Mesenchymal stem cell (in vitro differentiated cells and primary cell): ENCODE measurements around the gene DPAGT1.
"Not testable (repeated sequence)": the region's sequence is repeated elsewhere in the genome, so short reads cannot be mapped to it uniquely, and the experiment has no call there.

Experiments
- DNase-seq: peaks from one replicate; pipeline ENCODE4 v3.0.0-alpha.2; 2013
- H2AFZ ChIP-seq: one replicate; pipeline ENCODE4 v1.6.1; 2013; ENCODE audit warnings: low read depth, mild to moderate bottlenecking, control low read depth, inconsistent platforms, low read length, moderate library complexity
- H2AK5ac ChIP-seq: 2 replicates; pipeline ENCODE4 v1.6.1; 2013; ENCODE audit warnings: low read length, moderate library complexity, mild to moderate bottlenecking, inconsistent platforms; ENCODE audit not compliant: severe bottlenecking
- H2BK120ac ChIP-seq: one replicate; pipeline ENCODE4 v1.6.1; 2013; ENCODE audit warnings: low read depth, mild to moderate bottlenecking, inconsistent platforms, low read length, moderate library complexity
- H2BK12ac ChIP-seq, 2 experiments: one replicate each; pipeline ENCODE4 v1.6.1; 2013; ENCODE audit warnings: inconsistent platforms in 2 of 2, low read length in 2 of 2, mild to moderate bottlenecking in 2 of 2, moderate library complexity in 2 of 2, control low read depth in 1 of 2
- H2BK15ac ChIP-seq: one replicate; pipeline ENCODE4 v1.6.1; 2013; ENCODE audit warnings: mild to moderate bottlenecking, low read depth, inconsistent platforms; ENCODE audit not compliant: poor library complexity, severe bottlenecking
- H2BK5ac ChIP-seq: 2 replicates; pipeline ENCODE4 v1.6.1; 2013; ENCODE audit warnings: low read depth, mild to moderate bottlenecking, low read length, control low read depth, inconsistent platforms; ENCODE audit not compliant: poor library complexity, severe bottlenecking
- H3K14ac ChIP-seq, 2 experiments: one replicate each; pipeline ENCODE4 v1.6.1; 2013; ENCODE audit warnings: inconsistent platforms in 2 of 2, low read length in 2 of 2, control low read depth in 1 of 2, mild to moderate bottlenecking in 1 of 2, moderate library complexity in 1 of 2
- H3K18ac ChIP-seq, 2 experiments: one replicate each; pipeline ENCODE4 v1.6.1; 2013; ENCODE audit warnings: inconsistent platforms in 2 of 2, low read length in 2 of 2, control low read depth in 1 of 2, low read depth in 1 of 2, mild to moderate bottlenecking in 1 of 2
- H3K23ac ChIP-seq, 2 experiments: one replicate each; pipeline ENCODE4 v1.6.1; 2013; ENCODE audit warnings: inconsistent platforms in 2 of 2, low read length in 2 of 2, mild to moderate bottlenecking in 2 of 2, moderate library complexity in 2 of 2, control low read depth in 1 of 2
- H3K27ac ChIP-seq: 2 replicates; pipeline ENCODE4 v1.5.1; 2013; ENCODE audit warnings: mild to moderate bottlenecking, moderate library complexity, low read length, control low read depth, inconsistent platforms; ENCODE audit not compliant: poor library complexity, severe bottlenecking
- H3K27me3 ChIP-seq, 2 experiments: 2 replicates each; pipeline versions ENCODE4 v1.6.1 to v1.7.0; 2013; ENCODE audit warnings: low read length in 2 of 2, mild to moderate bottlenecking in 2 of 2, moderate library complexity in 2 of 2, control low read depth in 1 of 2, inconsistent platforms in 1 of 2; ENCODE audit not compliant: control insufficient read depth in 1 of 2, insufficient read depth in 1 of 2
- H3K36me3 ChIP-seq, 2 experiments: 2 replicates each; pipeline versions ENCODE4 v1.6.1 to v1.7.0; 2013; ENCODE audit warnings: low read length in 2 of 2, control low read depth in 1 of 2, inconsistent platforms in 1 of 2, low read depth in 1 of 2, mild to moderate bottlenecking in 1 of 2; ENCODE audit not compliant: insufficient read depth in 2 of 2, control insufficient read depth in 1 of 2
- H3K4ac ChIP-seq, 2 experiments: one replicate each; pipeline ENCODE4 v1.6.1; 2013; ENCODE audit warnings: inconsistent platforms in 2 of 2, low read length in 2 of 2, mild to moderate bottlenecking in 2 of 2, moderate library complexity in 2 of 2, control low read depth in 1 of 2, low read depth in 1 of 2
- H3K4me1 ChIP-seq: 2 replicates; pipeline ENCODE4 v1.6.1; 2013; ENCODE audit warnings: low read depth, low read length, control low read depth; ENCODE audit not compliant: control insufficient read depth, insufficient read depth
- H3K4me2 ChIP-seq: 2 replicates; pipeline ENCODE4 v1.6.1; 2013; ENCODE audit warnings: low read length, mild to moderate bottlenecking, inconsistent platforms; ENCODE audit not compliant: poor library complexity, severe bottlenecking
- H3K4me3 ChIP-seq, 2 experiments: 2 replicates each; pipeline versions ENCODE4 v1.5.1 to v1.7.0; 2013; ENCODE audit warnings: low read length in 2 of 2, mild to moderate bottlenecking in 2 of 2, control low read depth in 1 of 2, low read depth in 1 of 2; ENCODE audit not compliant: insufficient read depth in 1 of 2
- H3K79me1 ChIP-seq: replicated peaks from 2 replicates; pipeline ENCODE4 v1.6.1; 2013; ENCODE audit warnings: mild to moderate bottlenecking, control low read depth, low read length, inconsistent platforms; ENCODE audit not compliant: poor library complexity, severe bottlenecking
- H3K9ac ChIP-seq: 2 replicates; pipeline ENCODE4 v1.7.0; 2013; ENCODE audit warnings: mild to moderate bottlenecking, low read length, moderate library complexity
- H3K9me3 ChIP-seq: 2 replicates; pipeline ENCODE4 v1.7.0; 2013; ENCODE audit warnings: mild to moderate bottlenecking, low read length; ENCODE audit not compliant: control insufficient read depth
- H4K8ac ChIP-seq: one replicate; pipeline ENCODE4 v1.6.1; 2013; ENCODE audit warnings: inconsistent platforms, mild to moderate bottlenecking, low read length, moderate library complexity
- H4K91ac ChIP-seq: one replicate; pipeline ENCODE4 v1.6.1; 2013; ENCODE audit warnings: mild to moderate bottlenecking, low read length, inconsistent platforms
- WGBS: methylation state at CpG from one replicate; pipeline ENCODE4 v1.1.7; 2013; ENCODE audit warnings: mixed read lengths; 5-methylcytosine and 5-hydroxymethylcytosine counted together

Gene DPAGT1

GRCh38 chr11:119147604-119148333 is 46.1 kb upstream of the DPAGT1 start:
- Histone ChIP-seq H3K14ac (no peak overlapping the region), H2BK120ac (no peak overlapping the region)
- WGBS, result 53% methylated on average over 5 of the region's 6 CpGs

DNA sequence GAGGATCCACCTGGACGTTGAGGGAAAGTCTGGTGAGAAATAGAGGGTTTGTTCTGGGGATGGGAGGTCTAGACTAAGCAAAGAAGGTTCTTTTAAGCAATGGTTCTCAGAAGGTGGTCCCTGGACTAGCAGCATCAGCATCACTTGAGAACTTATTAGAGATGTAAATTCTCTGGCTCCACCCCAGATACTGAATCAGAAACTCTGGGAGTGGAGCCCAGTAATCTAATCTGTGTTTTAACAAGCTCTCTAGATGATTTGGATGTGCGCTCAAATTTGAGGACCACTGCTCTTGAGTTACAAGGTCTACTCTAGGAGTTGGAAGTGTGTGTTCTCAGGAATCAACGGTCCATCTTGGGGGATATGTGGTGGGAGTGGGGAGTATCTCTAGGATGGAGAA is 43.9 kb upstream of the DPAGT1 start:
- Histone ChIP-seq H2BK12ac (no peak overlapping the region), H3K9me3 (no peaks in the 10 kb centered on the region), H3K4ac (no peak overlapping the region), H3K4me1 (peaks cover 19% of the 10 kb centered on the region), H3K14ac (no peak overlapping the region), H2AK5ac (no peak overlapping the region), H3K4me3 (no peak overlapping the region), H2BK5ac (no peak overlapping the region), H3K27ac (no peak overlapping the region), H2BK15ac (no peak overlapping the region), H3K79me1 (no peaks in the 10 kb centered on the region), H3K27me3 (peaks cover 37 to 42% of the 10 kb centered on the region in 2 experiments), H4K91ac (no peak overlapping the region), H3K23ac (no peak overlapping the region), H3K4me2 (no peak overlapping the region), H2BK120ac (no peak overlapping the region), H3K9ac (no peak overlapping the region), H3K36me3 (no peaks in the 10 kb centered on the region), H3K18ac (no peak overlapping the region), H2AFZ (no peak overlapping the region), H4K8ac (no peak overlapping the region)
- WGBS, result 52% methylated on average over 3 of the region's 3 CpGs
- no peak for DNase-seq

More at GRCh38 chr11:119147604-119148333, 46.1 kb upstream of the DPAGT1 start:
- Histone ChIP-seq H3K27me3 (peaks cover 45 to 64% of the 10 kb centered on the region in 2 experiments), H2BK5ac (no peak overlapping the region), H2BK15ac (no peak overlapping the region), H3K36me3 (no peaks in the 10 kb centered on the region), H3K4me3 (no peak overlapping the region), H2AK5ac (no peak overlapping the region), H3K79me1 (no peaks in the 10 kb centered on the region), H2BK12ac (no peak overlapping the region), H3K4ac (no peak overlapping the region), H3K18ac (no peak overlapping the region), H3K27ac (no peak overlapping the region), H3K9ac (no peak overlapping the region), H2AFZ (no peak overlapping the region), H3K4me2 (no peak overlapping the region), H4K91ac (no peak overlapping the region), H4K8ac (no peak overlapping the region), H3K4me1 (peaks cover 19% of the 10 kb centered on the region), H3K23ac (no peak overlapping the region), H3K9me3 (no peaks in the 10 kb centered on the region)
- DNase-seq, result no peak

DNA sequence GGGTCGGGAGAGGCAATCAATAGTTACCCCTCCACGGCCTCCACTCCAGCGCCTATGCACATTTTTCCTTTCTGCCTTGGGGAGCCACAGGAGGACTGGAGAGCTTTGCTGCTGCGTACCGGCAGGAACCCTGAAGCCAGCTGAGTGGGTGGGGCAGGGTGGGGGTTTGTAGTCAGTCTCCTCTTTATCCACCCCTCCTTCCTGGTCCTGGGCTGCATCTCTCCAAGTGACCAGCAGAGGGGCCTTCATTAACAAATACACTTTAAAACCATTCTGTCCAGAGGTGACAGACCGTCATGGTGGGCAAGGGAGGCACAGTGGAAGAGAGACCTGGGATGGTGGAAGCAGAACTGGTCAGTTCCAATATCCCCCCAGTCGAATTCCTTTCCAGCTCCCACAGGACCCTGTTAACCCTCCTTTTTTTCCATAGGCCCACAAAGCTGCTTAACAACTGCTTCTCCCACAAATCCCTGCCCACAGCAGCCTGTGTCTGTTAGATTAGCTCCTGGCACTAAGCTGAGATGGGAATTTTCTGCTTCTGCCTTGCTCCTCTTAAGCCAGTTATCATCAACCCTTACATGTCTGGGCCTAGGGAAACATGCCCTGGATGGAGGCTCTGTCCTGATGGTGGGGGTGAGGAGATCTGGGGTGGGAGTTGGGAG is 43.3 kb upstream of the DPAGT1 start:
- Histone ChIP-seq H4K8ac (peak overlapping the region; percentile 15), H2AFZ (no peak overlapping the region), H3K23ac (peak overlapping the region in 1 of 2 experiments; percentile 77), H3K14ac (no peak overlapping the region), H2BK120ac (no peak overlapping the region), H3K27ac (no peak overlapping the region), H2BK15ac (no peak overlapping the region), H3K36me3 (no peaks in the 10 kb centered on the region), H3K9me3 (no peaks in the 10 kb centered on the region), H4K91ac (no peak overlapping the region), H2BK5ac (no peak overlapping the region), H3K9ac (no peak overlapping the region), H3K4me3 (no peak overlapping the region), H3K4ac (no peak overlapping the region), H3K4me2 (no peak overlapping the region), H2BK12ac (no peak overlapping the region), H3K4me1 (peaks cover 19% of the 10 kb centered on the region), H3K18ac (no peak overlapping the region), H3K79me1 (no peaks in the 10 kb centered on the region), H3K27me3 (peaks cover 31 to 36% of the 10 kb centered on the region in 2 experiments), H2AK5ac (no peak overlapping the region)
- peak; percentile 83 for DNase-seq
- 0% methylated on average over 4 of the region's 7 CpGs for WGBS

GRCh38 chr11:119139276-119139675 is 37.6 kb upstream of the DPAGT1 start:
- not testable (repeated sequence) for H3K27ac ChIP-seq, H2BK12ac ChIP-seq, H4K8ac ChIP-seq, H3K4me3 ChIP-seq, H2AK5ac ChIP-seq, H3K14ac ChIP-seq, H4K91ac ChIP-seq, H3K4me2 ChIP-seq, H2BK120ac ChIP-seq, H3K23ac ChIP-seq, H3K18ac ChIP-seq, H2BK15ac ChIP-seq, H3K27me3 ChIP-seq, H3K4me1 ChIP-seq, H3K9me3 ChIP-seq, H2AFZ ChIP-seq, DNase-seq, H3K4ac ChIP-seq, H3K79me1 ChIP-seq, H2BK5ac ChIP-seq, H3K9ac ChIP-seq
- H3K36me3 ChIP-seq, result peaks cover 8 to 11% of the 10 kb centered on the region in 2 experiments
- 93% methylated on average over 7 of the region's 10 CpGs for WGBS
